ENCODE data around the gene LPO.

Gene LPO

DNA sequence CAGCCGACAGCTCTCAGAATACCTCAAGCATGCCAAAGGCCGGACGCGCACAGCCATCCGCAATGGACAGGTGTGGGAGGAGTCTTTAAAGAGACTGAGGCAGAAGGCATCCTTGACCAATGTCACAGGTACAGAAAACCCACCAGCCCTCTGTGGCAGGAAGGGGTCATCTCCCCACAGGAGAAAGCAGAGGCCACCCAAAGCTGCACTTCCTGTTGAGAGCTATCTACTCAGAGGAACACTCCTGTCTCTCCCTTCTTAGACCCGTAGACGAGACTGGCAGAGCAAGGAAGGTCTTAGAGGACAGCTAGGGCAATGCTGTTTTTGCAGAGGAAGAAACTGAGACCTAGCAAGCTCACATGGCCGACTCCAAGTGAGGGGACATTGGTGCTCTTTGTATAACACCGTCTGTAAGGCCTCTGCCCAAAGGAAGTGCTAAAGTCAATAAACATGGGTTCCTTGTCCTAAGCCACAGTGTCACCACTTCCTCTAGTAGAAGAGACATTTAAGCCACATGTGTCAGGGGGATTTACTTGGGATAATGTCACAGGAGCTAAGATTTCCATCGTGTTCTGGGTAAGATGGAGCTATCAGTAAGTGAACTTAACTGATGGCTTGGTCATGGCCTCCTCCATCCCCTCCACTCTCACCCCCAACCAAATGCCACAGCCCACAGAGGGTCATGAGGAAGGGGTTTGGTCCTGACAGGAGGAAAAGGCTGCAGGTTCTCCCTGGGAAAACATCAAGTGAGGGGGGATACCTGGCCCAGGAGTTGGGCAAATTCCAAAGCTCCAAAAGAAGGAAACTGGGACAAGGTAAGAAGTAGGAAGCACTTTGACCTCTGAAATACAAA, 9.4 kb downstream of the LPO start:
- no peak for DNase-seq (ENCODE audit: low read depth, low spot score)
- POLR2A ChIA-PET = no interaction called here
- CTCF ChIA-PET = interaction anchor here (1.0 to 6.4 kb wide), 5 partner anchors 11 to 105 kb away, joined by 3 to 72 read pairs (median 3); partner anchors contain the start of genes LPO and SUPT4H1
- H3K4me3 ChIP-seq (ENCODE audit: low read depth, low read length) = no peak overlapping the region
- TF ChIP-seq, protein P1, sequence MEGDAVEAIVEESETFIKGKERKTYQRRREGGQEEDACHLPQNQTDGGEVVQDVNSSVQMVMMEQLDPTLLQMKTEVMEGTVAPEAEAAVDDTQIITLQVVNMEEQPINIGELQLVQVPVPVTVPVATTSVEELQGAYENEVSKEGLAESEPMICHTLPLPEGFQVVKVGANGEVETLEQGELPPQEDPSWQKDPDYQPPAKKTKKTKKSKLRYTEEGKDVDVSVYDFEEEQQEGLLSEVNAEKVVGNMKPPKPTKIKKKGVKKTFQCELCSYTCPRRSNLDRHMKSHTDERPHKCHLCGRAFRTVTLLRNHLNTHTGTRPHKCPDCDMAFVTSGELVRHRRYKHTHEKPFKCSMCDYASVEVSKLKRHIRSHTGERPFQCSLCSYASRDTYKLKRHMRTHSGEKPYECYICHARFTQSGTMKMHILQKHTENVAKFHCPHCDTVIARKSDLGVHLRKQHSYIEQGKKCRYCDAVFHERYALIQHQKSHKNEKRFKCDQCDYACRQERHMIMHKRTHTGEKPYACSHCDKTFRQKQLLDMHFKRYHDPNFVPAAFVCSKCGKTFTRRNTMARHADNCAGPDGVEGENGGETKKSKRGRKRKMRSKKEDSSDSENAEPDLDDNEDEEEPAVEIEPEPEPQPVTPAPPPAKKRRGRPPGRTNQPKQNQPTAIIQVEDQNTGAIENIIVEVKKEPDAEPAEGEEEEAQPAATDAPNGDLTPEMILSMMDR (IDR thresholded peaks at IDR 0.05; ENCODE audit: insufficient read depth, low read length, missing control alignments) = no peak

DNA sequence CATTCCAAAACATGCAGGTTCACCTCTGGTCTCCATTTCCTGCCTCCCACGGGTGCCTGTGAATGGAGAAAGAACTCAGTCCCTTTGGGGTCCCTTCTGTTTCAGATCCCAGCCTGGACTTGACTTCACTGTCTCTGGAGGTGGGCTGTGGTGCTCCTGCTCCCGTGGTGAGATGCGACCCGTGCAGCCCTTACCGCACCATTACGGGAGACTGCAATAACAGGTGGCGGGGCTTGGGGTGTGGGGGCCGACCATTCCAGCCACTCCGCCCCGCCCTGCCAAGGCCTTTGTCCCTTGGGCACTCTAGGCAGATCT, 10.5 kb downstream of the LPO start:
- CTCF ChIA-PET = interaction anchor here (0.6 to 6.4 kb wide), 20 partner anchors 9 to 210 kb away, joined by 3 to 72 read pairs (median 6); partner anchors contain the start of genes LPO, MKS1, MPO and SUPT4H1
- no peak for DNase-seq (ENCODE audit: low read depth, low spot score)
- H3K4me3 ChIP-seq (ENCODE audit: low read depth, low read length) = peak overlapping the region; percentile 62
- TF ChIP-seq, protein P1 (IDR thresholded peaks at IDR 0.05; ENCODE audit: insufficient read depth, low read length, missing control alignments) = no peak
- POLR2A ChIA-PET = no interaction called here

DNA sequence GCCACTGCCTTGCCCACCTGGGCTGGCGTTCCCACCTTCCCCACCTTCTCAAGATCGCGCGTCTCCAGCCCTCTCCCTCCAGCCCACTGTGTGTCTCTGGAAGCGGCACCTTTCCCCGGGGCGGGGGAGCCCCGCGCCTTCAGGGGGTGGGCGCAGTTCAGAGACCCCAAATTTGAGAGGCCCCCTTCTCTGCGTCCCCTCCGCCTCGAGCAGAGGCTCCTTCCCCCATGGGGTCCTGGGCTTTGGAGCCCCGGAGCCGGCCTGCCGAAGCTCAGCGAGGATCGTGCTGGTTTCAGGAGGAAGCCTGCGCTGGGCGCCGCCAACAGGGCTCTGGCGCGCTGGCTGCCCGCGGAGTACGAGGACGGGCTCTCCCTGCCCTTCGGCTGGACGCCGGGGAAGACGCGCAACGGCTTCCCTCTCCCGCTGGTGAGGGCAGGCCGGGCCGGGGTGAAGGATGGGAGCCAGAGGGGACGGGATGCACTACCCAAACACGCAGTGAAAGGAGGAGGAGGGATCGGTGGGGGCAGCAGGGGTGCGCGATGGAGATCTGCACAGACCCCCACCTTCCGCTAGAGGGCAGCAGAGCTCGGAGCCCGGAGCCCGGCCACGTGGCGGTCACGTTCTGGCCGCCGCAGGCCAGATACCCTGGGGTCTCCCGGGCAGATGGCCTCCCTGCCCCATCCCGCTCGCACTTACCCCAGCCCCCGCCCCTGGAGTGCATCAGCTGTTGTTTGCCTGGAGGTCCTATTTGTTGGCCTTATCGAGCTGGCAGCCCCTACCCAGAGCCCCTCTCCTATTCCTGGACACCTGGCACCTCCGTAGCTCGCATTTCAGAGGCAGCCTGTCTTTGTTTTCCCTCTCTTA, 11.1 kb downstream of the LPO start:
- no peak for DNase-seq (ENCODE audit: low read depth, low spot score)
- ChIA-PET CTCF (interaction anchor here (0.6 to 6.4 kb wide), 32 partner anchors 8 to 209 kb away, joined by 3 to 72 read pairs (median 4); partner anchors contain the start of genes LPO, MKS1, MPO and RNF43), POLR2A (no interaction called here)
- H3K4me3 ChIP-seq (ENCODE audit: low read depth, low read length) = peak overlapping the region; percentile 62
- TF ChIP-seq, protein P1 (IDR thresholded peaks at IDR 0.05; ENCODE audit: insufficient read depth, low read length, missing control alignments) = peak; percentile 95

DNA sequence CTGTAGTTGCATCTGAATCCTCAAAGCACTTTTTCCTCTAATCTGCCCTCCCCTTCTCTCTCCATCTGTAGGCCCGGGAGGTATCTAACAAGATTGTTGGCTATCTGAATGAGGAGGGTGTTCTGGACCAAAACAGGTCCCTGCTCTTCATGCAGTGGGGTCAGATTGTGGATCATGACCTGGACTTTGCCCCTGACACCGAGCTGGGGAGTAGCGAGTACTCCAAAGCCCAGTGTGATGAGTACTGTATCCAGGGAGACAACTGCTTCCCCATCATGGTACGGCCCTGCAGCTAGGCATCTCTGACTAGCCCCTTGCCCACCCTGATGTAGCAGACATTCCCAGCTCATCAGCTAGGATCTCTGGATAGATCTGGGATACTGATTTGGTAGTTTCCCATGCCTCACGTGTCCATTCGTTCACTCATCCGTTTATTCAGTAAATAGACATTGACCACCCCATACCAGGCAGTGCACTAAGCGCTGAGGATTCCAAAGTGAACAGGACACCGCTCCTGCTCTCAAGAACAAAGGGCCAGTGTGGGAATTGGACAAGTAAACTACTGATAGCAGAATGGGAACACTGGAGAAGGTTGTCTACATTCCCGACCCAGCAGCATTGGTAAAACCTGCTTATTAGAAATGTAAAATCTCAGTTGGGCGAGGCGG, 12.1 kb downstream of the LPO start:
- TF ChIP-seq, protein P1 (IDR thresholded peaks at IDR 0.05; ENCODE audit: insufficient read depth, low read length, missing control alignments) = no peak
- H3K4me3 ChIP-seq (ENCODE audit: low read depth, low read length) = no peak overlapping the region
- CTCF ChIA-PET = interaction anchor here (0.6 to 6.4 kb wide), 27 partner anchors 8 to 197 kb away, joined by 3 to 72 read pairs (median 4); partner anchors contain the start of genes LPO, MKS1, MPO and RNF43
- POLR2A ChIA-PET = no interaction called here
- DNase-seq (ENCODE audit: low read depth, low spot score) = no peak

DNA sequence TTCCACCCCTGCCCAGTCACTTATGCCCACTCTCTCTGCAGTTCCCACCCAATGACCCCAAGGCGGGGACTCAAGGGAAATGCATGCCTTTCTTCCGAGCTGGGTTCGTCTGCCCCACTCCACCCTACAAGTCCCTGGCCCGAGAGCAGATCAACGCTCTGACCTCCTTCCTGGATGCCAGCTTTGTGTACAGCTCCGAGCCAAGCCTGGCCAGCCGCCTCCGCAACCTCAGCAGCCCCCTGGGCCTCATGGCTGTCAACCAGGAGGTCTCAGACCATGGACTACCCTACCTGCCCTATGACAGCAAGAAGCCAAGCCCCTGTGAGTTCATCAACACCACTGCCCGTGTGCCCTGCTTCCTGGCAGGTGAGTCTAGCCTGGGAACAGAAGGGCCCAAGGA, 13.8 kb downstream of the LPO start:
- no peak overlapping the region for H3K4me3 ChIP-seq (ENCODE audit: low read depth, low read length)
- ChIA-PET POLR2A (no interaction called here), CTCF (interaction anchor here (3.4 to 6.4 kb wide), 2 partner anchors 15 to 32 kb away, joined by 21 to 72 read pairs; partner anchors contain the start of genes LPO and MKS1)
- no peak for DNase-seq (ENCODE audit: low read depth, low spot score)
- TF ChIP-seq, protein P1 (IDR thresholded peaks at IDR 0.05; ENCODE audit: insufficient read depth, low read length, missing control alignments) = no peak

Measured in AG04449 (cell line).